SU-DHL-6 (cell line): ENCODE results near the gene FOXC1.

Experiments
- H2AFZ ChIP-seq: fragments of 200-600 bp; sonication (generic); 2 replicates; pipeline ENCODE4 v1.6.1; 2014; ENCODE audit warnings: low read depth, mild to moderate bottlenecking, moderate library complexity, mixed read lengths, antibody characterized with exemption, low read length; ENCODE audit not compliant: severe bottlenecking
- H3F3A ChIP-seq: fragments of 200-600 bp; shearing (Covaris generic); 2 replicates; pipeline ENCODE4 v1.6.0; 2016; ENCODE audit warnings: antibody characterized with exemption, mild to moderate bottlenecking; ENCODE audit not compliant: insufficient read depth
- H3K27ac ChIP-seq: fragments of 200-600 bp; sonication (generic); 2 replicates; pipeline ENCODE4 v1.5.1; 2016; ENCODE audit warnings: low read depth, mild to moderate bottlenecking, low read length, moderate library complexity, mixed read lengths
- H3K27me3 ChIP-seq: fragments of 200-600 bp; sonication (generic), shearing (Covaris generic); 2 replicates; pipeline ENCODE4 v1.6.0; 2014; ENCODE audit warnings: mild to moderate bottlenecking, low read length
- H3K36me3 ChIP-seq: fragments of 200-600 bp; sonication (generic); 2 replicates; pipeline ENCODE4 v1.6.1; 2014; ENCODE audit warnings: mild to moderate bottlenecking, low read length, mixed read lengths
- H3K4me2 ChIP-seq: fragments of 300-600, 200-600 bp; shearing (Covaris generic), sonication (generic); 2 replicates; pipeline ENCODE4 v1.6.0; 2014; ENCODE audit warnings: low read length, low read depth, mild to moderate bottlenecking; ENCODE audit not compliant: poor library complexity, severe bottlenecking
- H3K4me3 ChIP-seq: fragments of 200-600 bp; sonication (generic); 2 replicates; pipeline ENCODE4 v1.5.1; 2014; ENCODE audit warnings: antibody characterized with exemption, low read length, mild to moderate bottlenecking, mixed read lengths; ENCODE audit not compliant: insufficient read depth, poor library complexity, severe bottlenecking
- H3K79me2 ChIP-seq: fragments of 200-600 bp; sonication (generic); 2 replicates; pipeline ENCODE4 v1.6.1; 2014; ENCODE audit warnings: mild to moderate bottlenecking, low read length, moderate library complexity; ENCODE audit not compliant: insufficient read depth
- H3K9ac ChIP-seq: fragments of 200-600 bp; sonication (generic); 2 replicates; pipeline ENCODE4 v1.7.0; 2014; ENCODE audit warnings: mild to moderate bottlenecking, low read length
- H3K9me2 ChIP-seq: fragments of 200-600 bp; sonication (generic); replicated peaks from 2 replicates; pipeline ENCODE4 v1.6.1; 2014; ENCODE audit warnings: low read length; ENCODE audit not compliant: insufficient read depth
- H3K9me3 ChIP-seq: fragments of 200-600 bp; sonication (generic); 2 replicates; pipeline ENCODE4 v1.6.1; 2014; ENCODE audit warnings: low read length, mixed read lengths; ENCODE audit not compliant: insufficient read depth
- H4K20me1 ChIP-seq: fragments of 200-600 bp; sonication (generic); 2 replicates; pipeline ENCODE4 v1.6.1; 2014; ENCODE audit warnings: low read depth, mild to moderate bottlenecking, antibody characterized with exemption, low read length, moderate library complexity, mixed read lengths
- CTCF ChIP-seq: fragments of 200-600 bp; sonication (generic); IDR thresholded peaks from one replicate; pipeline ENCODE4 v1.5.1; 2017; ENCODE audit warnings: antibody characterized with exemption, mild to moderate bottlenecking, low read length, moderate library complexity; ENCODE audit not compliant: insufficient read depth, poor library complexity, severe bottlenecking
- EZH2phosphoT487 ChIP-seq: fragments of 200-600 bp; sonication (generic), shearing (Covaris generic); conservative IDR thresholded peaks from 2 replicates; pipeline ENCODE4 v1.6.1; 2018; ENCODE audit warnings: mild to moderate bottlenecking, antibody characterized with exemption, low read length, moderate library complexity, mixed read lengths

Gene FOXC1

GRCh38 chr6:1562171-1562955 lies 47.4 kb upstream of the FOXC1 start:
- no peaks in the 10 kb centered on the region for H3K36me3 ChIP-seq
- no peak overlapping the region for H3K4me3 ChIP-seq
- H3K27me3 ChIP-seq = no peaks in the 10 kb centered on the region
- H3K9ac ChIP-seq = no peak overlapping the region
- H3K79me2 ChIP-seq = no peaks in the 10 kb centered on the region
- TF ChIP-seq EZH2phosphoT487 (no peak), CTCF (no peak)
- no peaks in the 10 kb centered on the region for H4K20me1 ChIP-seq
- H3K9me3 ChIP-seq = no peaks in the 10 kb centered on the region
- H3K9me2 ChIP-seq = no peaks in the 10 kb centered on the region
- no peak overlapping the region for H3K27ac ChIP-seq
- H3F3A ChIP-seq = no peaks in the 10 kb centered on the region
- H2AFZ ChIP-seq = no peak overlapping the region
- H3K4me2 ChIP-seq = no peak overlapping the region

- H2AFZ ChIP-seq = no peak overlapping the region
- H3K4me3 ChIP-seq = no peak overlapping the region
- 0 out of 2 replicates have a peak, but pooled peaks cover 8% of the 10 kb centered on the region for H3K9me3 ChIP-seq
- H3K36me3 ChIP-seq = no peaks in the 10 kb centered on the region
- no peak overlapping the region for H3K4me2 ChIP-seq
- TF ChIP-seq EZH2phosphoT487 (no peak), CTCF (no peak)
- no peaks in the 10 kb centered on the region for H4K20me1 ChIP-seq
- H3F3A ChIP-seq = no peaks in the 10 kb centered on the region
- no peaks in the 10 kb centered on the region for H3K79me2 ChIP-seq
- no peaks in the 10 kb centered on the region for H3K9me2 ChIP-seq
- H3K9ac ChIP-seq = no peak overlapping the region
- no peaks in the 10 kb centered on the region for H3K27me3 ChIP-seq
- no peak overlapping the region for H3K27ac ChIP-seq
Measured at GRCh38 chr6:1569377-1569776, 40.3 kb upstream of the FOXC1 start.

GRCh38 chr6:1570848-1571247 lies 38.9 kb upstream of the FOXC1 start:
- Histone ChIP-seq H3K79me2 (no peaks in the 10 kb centered on the region), H3K9ac (no peak overlapping the region), H4K20me1 (no peaks in the 10 kb centered on the region), H3K9me3 (0 out of 2 replicates have a peak, but pooled peaks cover 8% of the 10 kb centered on the region), H3K36me3 (no peaks in the 10 kb centered on the region), H2AFZ (no peak overlapping the region), H3F3A (no peaks in the 10 kb centered on the region), H3K9me2 (no peaks in the 10 kb centered on the region), H3K27me3 (no peaks in the 10 kb centered on the region), H3K4me2 (no peak overlapping the region), H3K4me3 (no peak overlapping the region), H3K27ac (no peak overlapping the region)
- TF ChIP-seq EZH2phosphoT487 = no peak

GRCh38 chr6:1572892-1573291 lies 36.8 kb upstream of the FOXC1 start:
- Histone ChIP-seq H3K9me3 (0 out of 2 replicates have a peak, but pooled peaks cover 8% of the 10 kb centered on the region), H3K4me3 (no peak overlapping the region), H3K27me3 (no peaks in the 10 kb centered on the region), H4K20me1 (no peaks in the 10 kb centered on the region), H3K79me2 (no peaks in the 10 kb centered on the region), H3K36me3 (no peaks in the 10 kb centered on the region), H3K27ac (no peak overlapping the region), H3K4me2 (no peak overlapping the region), H2AFZ (no peak overlapping the region), H3F3A (no peaks in the 10 kb centered on the region), H3K9me2 (no peaks in the 10 kb centered on the region), H3K9ac (no peak overlapping the region)
- TF ChIP-seq CTCF = no peak
- TF ChIP-seq EZH2phosphoT487 = no peak
